ENCODE data around the gene RIMBP3C. TPM values are rescaled to one million over a fixed set of nuclear protein-coding genes. Genes with fewer than 3 reads are reported as not detected.

Gene RIMBP3C
- total and polyA plus RNA-seq, 10 of the 15 experiments (the other 5 are each of a cell fraction or from before 2014, with no cell fraction given): 0.03 to 0.23 (median 0.08) TPM; not detected in 4

GRCh38 chr22:21598302-21598701, 47.0 kb upstream of the RIMBP3C start:
- FAIRE-seq: no peak

More at GRCh38 chr22:21598302-21598701, 47.0 kb upstream of the RIMBP3C start:
- in situ Hi-C loops (cut with MboI): no loop called here
- DNase-seq (ENCODE audit: low read depth, low spot score) (no peak), ATAC-seq (no peak)
- Histone ChIP-seq H3K4me1 (ENCODE audit: control insufficient read depth, insufficient read depth, low read length) (no peaks in the 10 kb centered on the region), H3K27ac (ENCODE audit: control insufficient read depth, insufficient read depth) (no peak overlapping the region), H2AFZ (ENCODE audit: control insufficient read depth, low read depth, low read length) (no peak overlapping the region), H3K79me2 (ENCODE audit: control insufficient read depth, insufficient read depth, low read length) (peaks cover 43% of the 10 kb centered on the region), H3K36me3 (ENCODE audit: control insufficient read depth in 2 of 2, insufficient read depth in 2 of 2, low read length in 1 of 2) (peaks cover 30 to 32% of the 10 kb centered on the region in 2 experiments), H3K4me2 (ENCODE audit: control insufficient read depth, insufficient read depth) (no peak overlapping the region), H3K27me3 (replicated peaks in 1 of 2; ENCODE audit: control insufficient read depth in 2 of 2, insufficient read depth in 2 of 2, low read length in 1 of 2) (no peaks in the 10 kb centered on the region), H3K9ac (ENCODE audit: control insufficient read depth, insufficient read depth, low read length) (no peak overlapping the region), H4K20me1 (ENCODE audit: control insufficient read depth, insufficient read depth) (peaks cover 8% of the 10 kb centered on the region; the same call in 1 of the 2 replicates), H3K9me3 (replicated peaks; ENCODE audit: control insufficient read depth, insufficient read depth, low read length) (no peaks in the 10 kb centered on the region), H3K4me3 (no peak overlapping the region)
- no TSS peak for BruUV-seq (replicated peaks)
- ChIA-PET RAD21 (ENCODE audit: unreplicated experiment) (interaction anchor here (1.0 kb wide), 1 partner anchor 171 kb away, joined by 3 read pairs; no protein-coding TSS in a partner anchor), POLR2A (interaction anchor here (0.6 to 1.5 kb wide), 2 partner anchors 8 to 344 kb away, joined by 4 to 6 read pairs; no protein-coding TSS in a partner anchor), CTCF (interaction anchor here (1.0 kb wide), 1 partner anchor 8 kb away, joined by 3 read pairs; no protein-coding TSS in a partner anchor), SMC1A (ENCODE audit: uncharacterized antibody, unreplicated experiment) (interaction anchor here (1.2 to 1.5 kb wide), 2 partner anchors 9 to 49 kb away, joined by 3 to 5 read pairs; no protein-coding TSS in a partner anchor)
- 100% methylated on average over 3 of the region's 3 CpGs for WGBS (ENCODE audit: insufficient coverage, insufficient replicate concordance, low lambda C conversion rate, missing lambda C conversion rate)
- no peak for TF ChIP-seq POU2F2 (IDR thresholded peaks at IDR 0.05; ENCODE audit: borderline replicate concordance, low read depth, low read length)
- TF ChIP-seq BMI1 (IDR thresholded peaks at IDR 0.05; ENCODE audit: borderline replicate concordance): no peak
- no peak for TF ChIP-seq MEF2A (IDR thresholded peaks at IDR 0.05; ENCODE audit: insufficient read depth, low read depth, low read length)
- no peak for TF ChIP-seq HDGF (IDR thresholded peaks at IDR 0.05)
- no peak for TF ChIP-seq RAD21 (IDR thresholded peaks at IDR 0.05; ENCODE audit: insufficient read depth, low read depth, low read length)
- TF ChIP-seq SUPT20H (IDR thresholded peaks at IDR 0.05; ENCODE audit: borderline replicate concordance, control insufficient read depth, low read depth, low read length): no peak
- TF ChIP-seq ELK1 (IDR thresholded peaks at IDR 0.05; ENCODE audit: low read depth, low read length): no peak
- no peak for TF ChIP-seq IRF3 (IDR thresholded peaks at IDR 0.05)
- no peak for TF ChIP-seq SRF (IDR thresholded peaks at IDR 0.05; ENCODE audit: low read depth in 2 of 2, low read length in 2 of 2)
- no peak for TF ChIP-seq E2F8 (IDR thresholded peaks at IDR 0.05; ENCODE audit: low read depth, partially characterized antibody)
- no peak for TF ChIP-seq ETV6 (conservative IDR thresholded peaks at IDR 0.05 in 1 of 2, IDR thresholded peaks at IDR 0.05 in 1 of 2; ENCODE audit: borderline replicate concordance in 1 of 2, low read depth in 1 of 2)
- intact Hi-C loops (cut with micrococcal nuclease; ENCODE audit: unreplicated experiment): no loop called here

Data from GM12878 (cell line).